Gastrocnemius medialis (tissue), 4 donors: Measurements from ENCODE around the gene APOL5.

ENCODE experiments used
- CTCF ChIP-seq, 5 experiments: fragments of 450-650 bp in 3 of 5; fragments of 200-600 bp in 2 of 5; sonication (generic) in 2 of 5; IDR thresholded peaks in 4 of 5; conservative IDR thresholded peaks in 1 of 5; 1 replicate in 4 of 5; 2 replicates in 1 of 5; pipeline ENCODE4 v1.5.1; 2016 to 2019; ENCODE audit warnings: antibody characterized with exemption in 5 of 5, mild to moderate bottlenecking in 3 of 5, moderate library complexity in 3 of 5
- POLR2A ChIP-seq, 2 donors: fragments of 450-650 bp; IDR thresholded peaks; one replicate each; pipeline ENCODE4 v1.6.1; 2017; ENCODE audit warnings: antibody characterized with exemption in 2 of 2, mild to moderate bottlenecking in 2 of 2, moderate library complexity in 2 of 2

- TF ChIP-seq CTCF (IDR thresholded peaks at IDR 0.05 in 4 of 5, conservative IDR thresholded peaks at IDR 0.05 in 1 of 5) (no peak), POLR2A (IDR thresholded peaks at IDR 0.05) (no peak)
These were observed 22.9 kb downstream of the APOL5 start for GRCh38 chr22:35740616-35741015.
